Gastroesophageal sphincter (tissue), 4 donors: ENCODE data around the gene CTXN3. TPM values are rescaled to one million over a fixed set of nuclear protein-coding genes. Genes with fewer than 3 reads are reported as not detected.

ENCODE experiments used
- ATAC-seq: fragments of 150-250 bp; one replicate; pipeline ENCODE4 v1.9.1; 2016; ENCODE audit warnings: mild to moderate bottlenecking, moderate library complexity
- H3K27ac ChIP-seq, 4 donors: fragments of 200-600 bp; sonication (generic) in 3 of 4; 1 replicate in 3 of 4; 2 replicates in 1 of 4; pipeline ENCODE4 v1.5.1; 2016 to 2019
- H3K27me3 ChIP-seq: fragments of 200-600 bp; sonication (generic); one replicate; pipeline ENCODE4 v1.5.1; 2019
- H3K36me3 ChIP-seq, 2 donors: fragments of 200-600 bp; sonication (generic); one replicate each; pipeline ENCODE4 v1.5.1; 2019; ENCODE audit warnings: control low read depth in 1 of 2
- H3K4me1 ChIP-seq, 3 donors: fragments of 200-600 bp; sonication (generic); 1 replicate in 2 of 3; 2 replicates in 1 of 3; pipeline ENCODE4 v1.5.1; 2016 to 2019; ENCODE audit warnings: control low read depth in 2 of 3
- H3K4me3 ChIP-seq, 2 donors: fragments of 200-600 bp; sonication (generic); one replicate each; pipeline ENCODE4 v1.5.1; 2019; ENCODE audit warnings: mild to moderate bottlenecking in 1 of 2, moderate library complexity in 1 of 2
- H3K9me3 ChIP-seq, 3 donors: fragments of 200-600 bp; sonication (generic); one replicate each; pipeline ENCODE4 v1.5.1; 2017 to 2019; ENCODE audit warnings: control low read depth in 2 of 3
- CTCF ChIP-seq, 4 experiments: fragments of 200-600 bp in 2 of 4; fragments of 450-650 bp in 2 of 4; sonication (generic) in 1 of 4; IDR thresholded peaks; one replicate each; pipeline ENCODE4 v1.5.1; 2017 to 2019; ENCODE audit warnings: antibody characterized with exemption in 4 of 4, mild to moderate bottlenecking in 2 of 4, moderate library complexity in 2 of 4
- EP300 ChIP-seq: sonication (generic); formaldehyde crosslinking; IDR thresholded peaks from one replicate; pipeline ENCODE4 v1.6.1; 2017; ENCODE audit warnings: antibody characterized with exemption, mild to moderate bottlenecking
- POLR2A ChIP-seq, 2 donors: fragments of 450-650 bp; IDR thresholded peaks; one replicate each; pipeline ENCODE4 v1.6.1; 2017; ENCODE audit warnings: antibody characterized with exemption in 2 of 2, mild to moderate bottlenecking in 2 of 2, moderate library complexity in 1 of 2
- POLR2AphosphoS5 ChIP-seq: sonication (generic); formaldehyde crosslinking; IDR thresholded peaks from one replicate; pipeline ENCODE4 v1.6.1; 2017; ENCODE audit warnings: antibody characterized with exemption
- WGBS, 2 donors: methylation state at CpG; one replicate each; pipeline ENCODE4 v1.1.5; 2018; ENCODE audit warnings: low coverage in 1 of 2; 5-methylcytosine and 5-hydroxymethylcytosine counted together
- total RNA-seq, 4 donors: library from RNA; depleted of rRNA; stranded (reverse); fragments of >200 nt; gene quantifications; one replicate each; pipeline ENCODE4 v1.1.0, GENCODE V29; 2016

CTXN3 gene
- total RNA-seq, 4 donors from 2014 or later = 0.58 TPM; not detected in 3

DNA sequence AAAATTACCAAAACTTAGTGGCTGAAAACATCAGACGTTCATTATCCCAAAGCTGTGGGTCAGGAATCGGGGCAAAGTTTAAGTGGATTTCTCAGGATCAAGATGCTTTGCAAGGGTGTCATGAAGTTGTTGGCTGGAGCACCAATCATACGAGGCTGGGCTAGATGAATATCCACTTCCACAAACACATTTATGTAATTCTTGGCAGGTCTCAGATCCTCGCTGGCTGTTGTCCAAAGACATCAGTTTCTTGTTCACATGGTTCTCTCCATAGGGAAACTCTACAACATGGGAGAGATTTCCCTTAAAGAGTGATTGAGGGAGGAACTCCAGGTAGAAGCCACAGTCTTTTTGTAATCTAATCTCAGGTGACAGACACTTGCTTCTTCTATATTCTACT, 34.1 kb downstream of the CTXN3 start:
- peaks cover 4 to 27% (median 10%) of the 10 kb centered on the region in 3 donors for H3K4me1 ChIP-seq
- no peaks in the 10 kb centered on the region for H3K9me3 ChIP-seq
- no peak overlapping the region for H3K4me3 ChIP-seq
- no peak for ATAC-seq
- no peaks in the 10 kb centered on the region for H3K36me3 ChIP-seq
- WGBS, 2 donors = 43 to 57% methylated on average over 3 to 4 of the region's 4 CpGs
- H3K27me3 ChIP-seq = no peaks in the 10 kb centered on the region
- H3K27ac ChIP-seq = no peak overlapping the region
- TF ChIP-seq CTCF (IDR thresholded peaks at IDR 0.05) (no peak), POLR2A (IDR thresholded peaks at IDR 0.05) (no peak), POLR2AphosphoS5 (no peak), EP300 (no peak)

DNA sequence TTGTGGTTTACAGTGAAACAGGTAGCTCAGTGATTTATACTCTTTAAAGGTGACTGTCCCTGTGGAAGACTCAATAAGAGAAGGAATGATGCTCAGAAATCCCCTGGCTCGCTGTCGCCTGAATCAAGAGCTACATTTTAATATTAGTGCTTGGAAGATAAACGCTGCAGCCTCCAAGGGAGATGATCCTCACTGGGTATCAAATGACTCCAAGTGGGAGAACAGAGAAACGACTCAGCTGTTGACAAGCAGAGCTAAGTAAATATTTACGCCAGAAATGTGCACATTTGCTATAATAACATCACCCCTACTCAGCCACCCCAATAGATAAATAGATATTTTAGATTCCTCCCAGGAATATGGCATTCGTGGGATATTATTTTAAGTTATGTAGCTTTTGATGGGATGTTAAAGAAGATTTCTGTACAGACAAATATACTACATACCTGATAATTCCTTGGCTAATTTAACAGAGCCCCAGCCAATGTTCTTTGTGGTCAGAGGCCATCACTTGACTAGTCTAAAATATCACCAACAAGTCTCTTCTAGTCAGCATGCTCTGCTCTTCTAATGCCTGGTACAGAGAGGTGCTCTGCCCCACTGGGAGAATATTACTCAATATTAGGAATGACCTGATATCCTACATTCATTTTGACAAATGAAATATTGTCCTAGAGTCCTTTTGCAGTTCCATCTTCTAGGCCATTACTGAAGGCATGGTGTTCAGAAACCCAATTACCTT, 36.0 kb downstream of the CTXN3 start:
- WGBS, 2 donors = 85 to 90% methylated on average over 5 of the region's 6 CpGs
- Histone ChIP-seq H3K4me1 (peaks cover 4 to 27% (median 10%) of the 10 kb centered on the region in 3 donors), H3K36me3 (no peaks in the 10 kb centered on the region), H3K4me3 (no peak overlapping the region), H3K27me3 (no peaks in the 10 kb centered on the region), H3K27ac (peak overlapping the region in 1 of 4 donors; percentile 37), H3K9me3 (no peaks in the 10 kb centered on the region)
- no peak for ATAC-seq
- TF ChIP-seq EP300 = no peak

GRCh38 chr5:127685662-127686061, 36.8 kb downstream of the CTXN3 start:
- H3K27me3 ChIP-seq = no peaks in the 10 kb centered on the region
- peaks cover 4 to 27% (median 10%) of the 10 kb centered on the region in 3 donors for H3K4me1 ChIP-seq
- no peak for ATAC-seq
- no peak for TF ChIP-seq EP300
- no peak for TF ChIP-seq POLR2AphosphoS5
- TF ChIP-seq CTCF (IDR thresholded peaks at IDR 0.05) = no peak
- no peak for TF ChIP-seq POLR2A (IDR thresholded peaks at IDR 0.05)
- no peak overlapping the region for H3K4me3 ChIP-seq
- WGBS, 2 donors = 50 to 80% methylated on average over 2 of the region's 2 CpGs
- no peaks in the 10 kb centered on the region for H3K9me3 ChIP-seq
- H3K36me3 ChIP-seq = no peaks in the 10 kb centered on the region
- H3K27ac ChIP-seq = peak overlapping the region in 3 of 4 donors; percentile 24 to 37 (median 29)

DNA sequence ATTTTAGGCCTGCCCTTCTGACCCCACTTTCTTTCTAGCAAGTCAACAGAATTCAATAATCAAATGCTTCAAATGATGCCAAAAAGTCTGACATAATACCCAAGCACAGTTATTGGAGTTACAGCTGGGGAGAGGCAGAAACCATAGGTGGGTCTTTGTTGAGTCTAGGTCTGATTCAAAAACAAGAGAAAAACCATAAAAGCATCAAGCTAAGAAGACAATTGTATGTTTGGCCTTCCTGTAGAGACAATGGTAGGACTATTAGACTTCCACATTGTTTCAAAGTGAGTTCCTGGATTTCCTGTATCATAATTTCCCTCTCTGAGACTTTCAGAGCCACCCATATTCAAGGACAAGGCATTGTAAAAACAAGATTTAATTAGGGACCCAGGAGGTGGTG, 37.5 kb downstream of the CTXN3 start:
- TF ChIP-seq EP300 (no peak), CTCF (IDR thresholded peaks at IDR 0.05) (no peak), POLR2AphosphoS5 (no peak), POLR2A (IDR thresholded peaks at IDR 0.05) (no peak)
- H3K4me3 ChIP-seq = no peak overlapping the region
- no peaks in the 10 kb centered on the region for H3K36me3 ChIP-seq
- H3K9me3 ChIP-seq = no peaks in the 10 kb centered on the region
- peaks cover 4 to 27% (median 10%) of the 10 kb centered on the region in 3 donors for H3K4me1 ChIP-seq
- no peak for ATAC-seq
- H3K27me3 ChIP-seq = no peaks in the 10 kb centered on the region
- H3K27ac ChIP-seq = peak overlapping the region in 2 of 4 donors; percentile 24 to 37

DNA sequence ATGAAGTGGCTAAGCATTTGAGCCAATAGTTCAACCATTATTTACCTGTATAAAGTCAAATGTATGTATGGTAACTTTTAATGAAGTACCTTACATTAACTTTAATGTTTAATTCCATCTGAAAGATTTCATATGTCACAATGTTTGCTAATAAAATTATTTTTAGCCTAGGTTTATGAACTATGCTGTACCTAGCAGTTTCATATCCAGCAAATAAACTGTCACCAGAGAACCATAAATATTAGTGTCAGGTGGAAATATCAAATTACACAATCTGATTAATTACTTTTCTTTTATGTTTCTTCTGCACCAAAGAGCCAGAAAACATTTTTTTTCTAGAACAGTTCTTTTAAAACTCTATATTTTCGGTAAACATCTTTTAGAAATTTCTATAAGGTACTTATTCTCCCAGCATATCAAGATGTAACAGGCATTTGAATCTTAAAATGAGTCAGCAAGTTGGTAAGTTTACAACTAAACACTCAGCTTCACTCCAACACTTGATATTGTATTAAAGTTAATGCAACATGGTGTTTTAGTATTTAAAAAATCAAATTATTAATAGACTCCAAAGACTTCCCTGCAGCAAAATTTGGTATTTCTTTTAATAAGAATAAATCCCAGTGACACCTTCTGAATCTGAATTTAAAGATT, 45.8 kb downstream of the CTXN3 start:
- TF ChIP-seq CTCF (IDR thresholded peaks at IDR 0.05) (no peak), EP300 (no peak), POLR2A (IDR thresholded peaks at IDR 0.05) (no peak)
- Histone ChIP-seq H3K27ac (no peak overlapping the region), H3K4me3 (no peak overlapping the region), H3K4me1 (no peaks in the 10 kb centered on the region), H3K36me3 (no peaks in the 10 kb centered on the region), H3K9me3 (no peaks in the 10 kb centered on the region), H3K27me3 (no peaks in the 10 kb centered on the region)
- ATAC-seq = no peak
- 76 to 77% methylated on average over 1 of the region's 1 CpG for WGBS, 2 donors
